Measurements from ENCODE around the gene CNTNAP2. TPM values are rescaled to one million over a fixed set of nuclear protein-coding genes. Genes with fewer than 3 reads are reported as not detected.

Gene CNTNAP2
- total and polyA plus RNA-seq, 2 of the 13 experiments (the other 11 are each of a cell fraction or from before 2014, with no cell fraction given): 0.40 to 0.42 TPM

DNA sequence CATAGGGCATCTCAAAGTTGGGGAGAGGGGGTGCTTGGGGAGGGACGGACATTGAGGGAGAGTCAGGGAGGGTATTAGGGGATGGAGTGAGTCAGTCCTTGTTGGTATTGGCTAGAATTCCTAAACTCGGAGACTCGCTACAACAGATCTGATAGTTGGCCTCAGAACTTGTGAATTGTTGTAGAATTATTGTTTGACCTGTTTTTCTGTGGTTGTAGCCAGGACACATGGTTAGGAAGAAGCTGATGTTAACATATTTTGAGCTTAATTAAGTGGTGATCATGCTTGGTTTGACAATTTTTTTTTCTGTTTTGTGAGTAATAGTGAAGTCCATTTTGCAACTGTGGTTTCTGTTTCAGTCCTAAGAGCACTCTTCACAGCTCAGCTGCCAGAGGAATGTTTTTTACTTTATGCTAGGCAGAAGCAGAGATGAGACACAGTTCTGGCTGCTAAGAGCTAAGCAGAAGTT, 1283.7 kb downstream of the CNTNAP2 start:
- POLR2A ChIA-PET: no interaction called here
- Histone ChIP-seq H3K4me3 (replicated peaks in 1 of 3; ENCODE audit: insufficient read depth in 1 of 3, low read depth in 2 of 3, low read length in 3 of 3) (no peak overlapping the region), H3K27me3 (ENCODE audit: control insufficient read depth in 1 of 2, insufficient read depth in 2 of 2, low read length in 2 of 2) (no peaks in the 10 kb centered on the region), H3K9me3 (ENCODE audit: low read length) (peaks cover 77% of the 10 kb centered on the region), H3K9ac (ENCODE audit: insufficient read depth, low read depth, low read length) (no peak overlapping the region), H3K79me2 (ENCODE audit: insufficient read depth, low read length) (no peaks in the 10 kb centered on the region), H3K4me2 (ENCODE audit: low read depth, low read length) (no peak overlapping the region), H3K36me3 (replicated peaks in 1 of 2; ENCODE audit: control insufficient read depth in 1 of 2, insufficient read depth in 2 of 2, low read length in 2 of 2) (no peaks in the 10 kb centered on the region), H3K4me1 (ENCODE audit: insufficient read depth, low read length) (no peaks in the 10 kb centered on the region), H2AFZ (ENCODE audit: low read length) (no peak overlapping the region), H4K20me1 (ENCODE audit: insufficient read depth, low read length) (no peaks in the 10 kb centered on the region), H3K27ac (ENCODE audit: extremely low read length, insufficient read depth, low read length) (no peak overlapping the region)
- DNase-seq (ENCODE audit: low spot score) (no peak), FAIRE-seq (no peak), ATAC-seq (no peak)
- CTCF ChIA-PET (ENCODE audit: low intra/inter-chr PET ratio, low total read pairs): no interaction called here
- intact Hi-C loops (cut with micrococcal nuclease; ENCODE audit: unreplicated experiment): no loop called here
- no TSS peak for BruUV-seq (replicated peaks)
- TF ChIP-seq CAMTA2 (CRISPR knock-in tag; IDR thresholded peaks at IDR 0.05; ENCODE audit: borderline replicate concordance): no peak
- no peak for TF ChIP-seq ZUFSP (CRISPR knock-in tag; IDR thresholded peaks at IDR 0.05; ENCODE audit: borderline replicate concordance)
- no peak for TF ChIP-seq ZNF550 (CRISPR knock-in tag; IDR thresholded peaks at IDR 0.05; ENCODE audit: borderline replicate concordance)
- no peak for TF ChIP-seq XRCC5 (optimal IDR thresholded peaks at IDR 0.05; ENCODE audit: low read length)
- TF ChIP-seq BHLHE40 (IDR thresholded peaks at IDR 0.05; ENCODE audit: low read length): no peak
- no peak for TF ChIP-seq MATR3 (CRISPR knock-in tag; IDR thresholded peaks at IDR 0.05)
- TF ChIP-seq SUZ12 (IDR thresholded peaks at IDR 0.05; ENCODE audit: low read depth, low read length): no peak
- TF ChIP-seq ZNF326 (CRISPR knock-in tag; IDR thresholded peaks at IDR 0.05; ENCODE audit: borderline replicate concordance): no peak
- TF ChIP-seq ZNF777 (CRISPR knock-in tag; IDR thresholded peaks at IDR 0.05): no peak
- no peak for TF ChIP-seq RBAK (CRISPR knock-in tag; IDR thresholded peaks at IDR 0.05)
- in situ Hi-C loops (cut with HindIII; ENCODE audit: extremely low pct_ligation_motif_present, low pct_unique_long_range_greater_than_20kb): no loop called here
- 2% methylated on average over 3 of the region's 3 CpGs for WGBS (ENCODE audit: low lambda C conversion rate)
